A172 (cell line): ENCODE results near the gene PARD6G. TPM values are rescaled to one million over a fixed set of nuclear protein-coding genes. Genes with fewer than 3 reads are reported as not detected.
"Not testable (repeated sequence)": the region's sequence is repeated elsewhere in the genome, so short reads cannot be mapped to it uniquely, and the experiment has no call there.

ENCODE experiments used
- DNase-seq: peaks from one replicate; pipeline ENCODE4 v3.0.0-alpha.2; 2015; ENCODE audit warnings: low spot score
- total RNA-seq: library from RNA; depleted of rRNA; stranded (reverse); fragments of >200 nt; shearing (Covaris generic); gene quantifications from 2 replicates; pipeline ENCODE4 v1.2.3, GENCODE V29; 2014; rRNA removed

PARD6G gene, protein sequence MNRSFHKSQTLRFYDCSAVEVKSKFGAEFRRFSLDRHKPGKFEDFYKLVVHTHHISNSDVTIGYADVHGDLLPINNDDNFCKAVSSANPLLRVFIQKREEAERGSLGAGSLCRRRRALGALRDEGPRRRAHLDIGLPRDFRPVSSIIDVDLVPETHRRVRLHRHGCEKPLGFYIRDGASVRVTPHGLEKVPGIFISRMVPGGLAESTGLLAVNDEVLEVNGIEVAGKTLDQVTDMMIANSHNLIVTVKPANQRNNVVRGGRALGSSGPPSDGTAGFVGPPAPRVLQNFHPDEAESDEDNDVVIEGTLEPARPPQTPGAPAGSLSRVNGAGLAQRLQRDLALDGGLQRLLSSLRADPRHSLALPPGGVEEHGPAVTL
- 4.8 and 8.8 TPM in 2 replicates for total RNA-seq

DNA sequence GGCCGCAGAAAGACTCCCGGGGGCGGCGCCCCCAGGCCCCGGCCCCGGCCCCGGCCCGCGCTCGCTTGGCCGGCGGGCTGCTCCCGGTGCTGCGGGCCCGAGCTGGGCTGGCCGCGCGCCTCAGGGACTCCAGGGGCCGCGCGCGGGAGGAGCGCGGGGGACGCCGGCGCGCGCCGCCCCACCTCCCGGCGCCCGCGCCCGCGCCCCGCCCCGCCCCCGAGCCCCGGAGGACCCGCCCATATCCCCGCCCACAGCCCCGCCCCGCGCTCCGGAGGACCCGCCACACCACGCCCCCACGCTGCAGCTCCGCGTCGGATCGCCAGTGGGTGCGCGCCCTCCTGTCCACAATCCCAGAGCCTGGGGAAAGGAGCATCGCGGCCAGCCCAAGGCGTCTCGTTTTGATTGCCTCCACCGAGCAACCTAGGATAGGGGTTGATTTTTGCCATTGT lies at the start of gene PARD6G:
PARD6G (minus strand) TSS at position 122 of the 449 bp plus-strand sequence. CDS start 166 bp downstream, outside the sequence.
- DNase-seq: peak; percentile 21

DNA sequence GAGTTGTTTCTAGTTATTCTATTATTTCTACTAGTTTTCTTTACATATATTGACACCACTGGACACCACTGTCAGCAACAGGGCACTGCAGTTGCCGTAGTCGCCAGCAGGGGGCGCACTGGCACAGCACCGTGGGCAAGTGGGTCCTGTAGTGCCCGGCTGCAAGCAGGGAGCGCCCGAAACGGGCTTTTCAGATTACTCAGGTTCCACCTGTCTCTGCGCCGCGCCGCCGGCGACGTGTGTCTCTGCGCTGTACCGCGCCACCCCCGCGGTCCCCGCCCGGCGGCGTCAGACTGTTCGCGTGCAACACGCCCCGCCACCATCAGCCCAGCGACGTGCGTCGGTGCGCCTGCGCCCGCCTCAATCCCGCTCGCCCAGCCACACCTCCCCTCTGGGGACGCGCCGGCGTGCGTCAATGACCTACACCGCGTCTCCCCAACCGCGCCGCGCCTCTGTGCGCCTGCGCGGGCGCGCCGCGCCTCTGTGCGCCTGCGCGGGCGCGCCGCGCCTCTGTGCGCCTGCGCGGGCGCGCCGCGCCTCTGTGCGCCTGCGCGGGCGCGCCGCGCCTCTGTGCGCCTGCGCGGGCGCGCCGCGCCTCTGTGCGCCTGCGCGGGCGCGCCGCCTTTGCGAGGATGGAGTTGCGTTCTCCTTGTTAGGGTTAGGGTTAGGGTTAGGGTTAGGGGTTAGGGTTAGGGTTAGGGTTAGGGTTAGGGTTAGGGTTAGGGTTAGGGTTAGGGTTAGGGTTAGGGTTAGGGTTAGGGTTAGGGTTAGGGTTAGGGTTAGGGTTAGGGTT lies 15.1 kb upstream of the PARD6G start:
- not testable (repeated sequence) for DNase-seq

DNA sequence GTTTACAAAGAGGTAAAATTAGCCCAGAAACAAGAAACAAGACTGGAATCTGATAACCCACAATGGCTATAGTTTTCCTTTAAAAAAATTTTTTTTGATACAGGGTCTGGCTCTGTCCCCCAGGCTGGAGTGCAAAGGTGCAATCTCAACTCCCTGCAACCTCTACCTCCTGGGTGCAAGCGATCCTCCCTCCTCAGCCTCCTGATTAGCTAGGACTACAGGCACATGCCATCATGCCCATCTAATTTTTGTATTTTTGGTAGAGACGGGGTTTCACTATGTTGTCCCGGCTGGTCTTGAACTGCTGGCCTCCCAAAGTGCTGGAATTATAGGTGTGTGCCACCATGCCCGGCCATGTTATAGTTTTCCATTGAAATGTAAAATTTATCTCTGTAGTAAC lies 12.3 kb upstream of the PARD6G start:
- no peak for DNase-seq

DNA sequence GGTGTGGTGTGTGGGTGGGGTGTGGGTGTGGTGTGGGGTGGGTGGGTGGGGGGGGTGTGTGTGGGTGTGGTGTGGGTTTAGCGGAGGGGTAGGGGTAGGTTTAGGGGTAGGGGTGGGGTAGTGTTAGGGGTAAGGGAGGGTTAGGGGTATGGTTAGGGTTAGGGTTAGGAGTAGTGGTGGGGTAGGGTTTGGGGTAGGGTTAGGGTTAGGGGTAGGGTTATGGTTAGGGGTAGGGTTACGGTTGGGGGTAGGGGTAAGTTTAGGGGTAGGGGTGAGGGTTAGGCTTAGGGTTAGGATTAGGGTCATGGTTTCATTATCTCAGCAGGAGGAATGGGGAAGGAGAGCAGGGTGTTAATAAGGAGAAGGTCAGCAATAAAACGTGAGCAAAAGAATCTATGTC lies 11.3 kb upstream of the PARD6G start:
- DNase-seq: no peak

DNA sequence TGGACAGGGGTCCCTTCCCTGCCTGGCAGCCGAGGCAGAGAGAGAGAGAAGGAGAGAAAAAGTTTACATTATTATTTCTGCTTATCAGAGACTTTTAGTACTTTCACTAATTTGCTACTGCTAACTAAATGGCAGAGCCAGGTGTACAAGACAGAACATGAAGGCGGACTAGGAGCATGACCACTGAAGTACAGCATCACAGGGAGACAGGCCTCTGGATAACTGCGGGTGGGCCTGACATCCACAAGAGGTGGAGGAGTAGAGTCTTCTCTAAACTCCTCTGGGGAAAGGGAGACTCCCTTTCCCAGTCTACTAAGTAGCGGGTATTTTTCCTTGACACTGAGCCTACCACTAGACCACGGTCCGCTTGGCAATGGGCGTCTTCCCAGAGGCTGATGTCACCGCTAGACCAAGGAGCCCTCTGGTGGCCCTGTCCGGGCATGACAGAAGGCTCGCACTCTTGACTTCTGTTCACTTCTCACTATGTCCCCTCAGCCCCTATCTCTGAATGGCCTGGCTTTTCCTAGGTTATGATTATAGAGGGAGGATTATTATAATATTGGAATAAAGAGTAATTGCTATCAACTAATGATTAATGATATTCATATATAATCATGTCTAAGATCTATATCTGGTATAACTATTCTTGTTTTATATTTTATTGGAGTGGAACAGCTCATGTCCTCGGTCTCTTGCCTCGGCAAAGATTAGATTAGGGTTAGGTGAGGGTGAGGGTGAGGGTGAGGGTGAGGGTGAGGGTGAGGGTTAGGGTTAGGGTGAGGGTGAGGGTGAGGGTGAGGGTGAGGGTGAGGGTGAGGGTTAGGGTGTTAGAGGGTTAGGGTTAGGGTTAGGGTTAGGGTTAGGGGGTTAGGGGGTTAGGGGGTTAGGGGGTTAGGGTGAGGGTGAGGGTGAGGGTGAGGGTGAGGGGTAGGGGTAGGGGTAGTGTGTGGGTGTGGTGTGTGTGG lies 10.5 kb upstream of the PARD6G start:
- peak; percentile 51 for DNase-seq

DNA sequence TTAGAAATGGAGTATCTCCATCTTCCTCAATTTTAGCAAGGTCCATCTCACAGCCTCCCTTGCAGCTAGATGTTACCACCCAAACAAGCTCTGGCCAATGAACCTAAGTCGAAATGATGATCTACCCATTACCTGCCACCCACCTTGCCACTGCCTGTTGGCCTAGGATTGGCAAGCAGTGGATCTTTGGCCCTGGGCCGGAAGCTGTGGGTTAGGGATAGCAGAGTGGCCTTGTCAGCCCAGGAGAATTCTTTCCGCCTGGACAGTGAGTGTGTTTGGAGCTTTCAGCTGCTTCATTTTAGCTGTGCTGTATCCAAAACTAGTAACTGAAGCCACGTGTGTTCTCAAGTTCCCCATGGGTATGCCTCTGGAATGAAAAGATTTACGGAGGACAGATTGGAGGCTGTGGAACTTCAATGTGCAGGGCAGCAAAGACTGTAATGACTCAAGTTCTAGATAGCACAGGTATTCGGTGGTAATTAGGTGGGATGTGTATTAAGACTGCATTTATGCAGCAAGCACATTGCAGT lies 7.7 kb upstream of the PARD6G start:
- no peak for DNase-seq

DNA sequence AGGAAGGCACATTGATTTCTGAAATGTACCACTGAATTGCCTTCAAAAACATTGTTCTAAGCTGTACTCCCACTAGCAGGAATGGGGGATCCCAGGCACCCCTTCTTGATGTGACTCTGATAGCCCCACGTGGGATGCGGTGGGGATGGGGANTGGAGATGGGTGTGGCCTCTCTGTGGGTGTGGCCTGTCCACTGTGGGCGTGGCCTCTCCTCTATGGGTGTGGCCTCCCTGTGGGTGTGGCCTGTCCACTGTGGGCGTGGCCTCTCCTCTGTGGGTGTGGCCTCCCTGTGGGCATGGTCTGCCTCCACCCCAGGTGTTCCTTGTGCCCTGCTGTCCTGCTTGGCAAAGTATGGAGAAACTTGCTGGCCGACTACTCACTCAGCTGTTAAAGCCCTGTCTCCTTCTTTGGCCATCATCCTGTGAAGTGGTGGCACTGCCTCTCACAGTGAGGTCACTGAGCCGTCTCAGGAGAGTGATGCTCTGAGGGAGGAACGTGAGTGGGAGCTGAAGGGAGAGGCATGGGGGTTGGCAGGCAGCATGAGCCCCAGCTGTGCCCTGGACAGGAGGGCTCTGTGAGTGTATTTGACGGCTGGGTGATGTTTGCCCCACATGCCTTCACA lies 6.7 kb upstream of the PARD6G start:
- DNase-seq: no peak

DNA sequence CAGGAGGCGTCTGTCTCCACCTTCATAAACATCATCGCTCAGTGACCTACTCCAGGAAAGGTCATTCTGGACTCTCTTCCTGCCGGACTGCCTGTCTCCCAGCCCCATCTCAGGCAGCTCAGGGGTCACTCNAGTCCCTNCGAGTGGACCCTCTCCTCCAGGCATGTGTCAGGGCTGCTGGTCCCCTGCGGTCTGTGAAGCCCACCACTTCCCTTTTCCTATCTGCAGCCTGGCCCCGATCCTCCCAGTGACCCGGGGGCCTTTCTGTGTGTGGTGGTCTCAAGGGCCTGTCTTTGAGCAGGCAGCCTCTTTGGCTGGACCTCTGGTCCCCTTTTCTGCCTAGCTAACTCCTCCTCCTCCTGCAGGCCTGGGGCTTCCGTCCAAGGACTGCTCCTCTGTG lies 5.9 kb upstream of the PARD6G start:
- DNase-seq: no peak

DNA sequence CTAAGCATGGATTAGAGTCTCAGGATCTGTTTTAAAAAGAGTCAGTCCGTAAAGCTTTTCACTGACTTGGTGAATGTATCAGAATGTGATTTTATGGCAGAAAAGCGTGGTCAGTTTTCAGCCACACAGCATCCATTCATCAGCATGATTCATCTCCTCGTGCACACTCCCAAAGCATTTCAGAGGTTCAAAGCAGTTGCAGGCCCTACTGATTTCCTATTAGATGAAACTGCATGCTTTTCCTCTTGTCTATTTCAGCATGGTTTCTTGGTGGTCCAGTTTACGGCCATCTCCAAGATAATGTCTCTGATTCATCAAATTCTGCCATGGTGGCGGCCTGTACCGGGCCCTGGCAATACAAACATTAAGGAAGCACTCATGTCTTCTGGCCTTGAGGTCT lies 4.8 kb upstream of the PARD6G start:
- DNase-seq: peak; percentile 16

DNA sequence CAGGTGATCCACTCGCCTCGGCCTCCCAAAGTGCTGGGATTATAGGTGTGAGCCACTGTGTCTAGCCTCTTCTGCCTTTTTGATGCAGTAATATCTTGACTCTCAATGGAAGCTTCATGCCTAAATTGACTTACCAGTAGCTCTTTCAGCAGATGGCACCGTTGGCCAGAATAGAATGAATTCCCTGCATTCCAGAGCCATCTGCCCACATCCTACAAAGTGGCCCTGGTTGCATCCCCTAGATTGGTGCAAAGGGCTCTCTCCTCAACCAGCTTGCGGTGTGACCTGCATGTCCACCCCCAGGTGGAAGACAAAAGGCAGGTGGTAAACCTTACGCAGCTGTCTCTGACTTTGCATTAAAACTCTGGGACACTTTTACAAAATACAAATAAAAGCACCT lies 4.4 kb upstream of the PARD6G start:
- no peak for DNase-seq

DNA sequence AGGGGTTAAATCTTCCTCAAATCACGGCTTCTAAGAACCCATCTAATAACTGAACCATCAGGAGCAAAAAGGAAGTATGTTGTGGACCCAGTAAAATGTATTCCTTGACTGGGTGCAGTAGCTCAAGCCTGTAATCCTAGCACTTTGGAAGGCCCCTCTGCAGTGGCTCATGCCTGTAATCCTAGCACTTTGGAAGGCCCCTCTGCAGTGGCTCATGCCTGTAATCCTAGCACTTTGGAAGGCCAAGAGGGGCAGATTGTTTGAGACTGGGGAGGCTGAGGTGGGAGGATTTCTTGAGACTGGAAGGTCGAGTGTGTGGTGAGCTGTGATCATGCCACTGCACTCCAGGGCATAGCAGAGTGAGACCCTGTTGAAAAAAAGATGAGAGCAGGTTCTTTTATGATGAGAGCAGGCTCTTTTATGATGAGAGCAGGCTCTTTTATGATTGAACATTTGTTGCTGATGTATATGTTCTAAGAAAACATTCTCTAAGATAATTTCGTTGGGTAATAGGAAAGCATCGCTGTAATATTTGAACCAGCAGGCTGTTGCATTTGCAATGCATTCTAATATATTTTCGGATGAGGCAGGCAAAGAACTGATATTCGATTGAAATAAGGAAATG lies 3.5 kb upstream of the PARD6G start:
- DNase-seq: no peak

DNA sequence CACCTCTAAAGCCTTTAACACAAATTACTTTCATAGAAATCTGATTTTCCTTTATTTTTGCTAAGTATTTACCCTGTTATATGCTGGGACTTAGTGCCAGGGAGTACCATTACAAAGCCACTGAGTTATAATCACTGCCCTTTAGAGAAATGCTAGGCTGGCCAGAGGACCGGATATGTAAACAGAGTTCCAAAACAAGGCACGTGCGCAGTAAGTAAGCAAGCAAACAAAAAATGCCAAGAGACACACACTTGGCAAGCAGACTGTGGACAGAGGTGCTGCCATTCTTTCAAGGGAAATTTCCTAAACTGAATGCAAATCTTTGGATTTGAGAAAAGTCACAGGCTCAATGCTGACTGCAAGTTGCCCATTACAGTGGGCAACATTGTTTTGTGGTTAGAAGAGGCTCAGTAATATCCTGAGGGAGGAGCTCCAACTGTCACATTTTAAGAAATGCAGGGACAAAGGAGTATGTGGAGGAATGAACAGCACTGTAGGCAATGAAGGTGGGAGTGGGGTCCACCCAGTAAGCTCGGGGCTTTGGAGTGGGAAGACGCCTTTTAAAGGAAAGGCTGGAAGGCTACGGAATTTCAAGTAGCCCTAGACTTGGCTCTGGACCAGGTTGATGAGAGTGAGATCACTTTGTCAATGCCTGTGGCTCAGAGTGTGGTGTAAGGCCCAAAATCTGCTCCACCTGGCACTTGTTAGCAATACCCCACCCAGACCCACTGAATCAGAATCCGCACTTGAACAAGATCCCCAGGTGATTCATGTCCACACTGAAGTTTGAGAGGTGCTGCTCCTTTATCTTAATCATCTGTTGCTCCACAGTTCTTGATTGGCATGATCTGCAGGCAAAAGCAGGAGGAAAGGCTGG lies 2.1 kb upstream of the PARD6G start:
- DNase-seq: peak; percentile 10

DNA sequence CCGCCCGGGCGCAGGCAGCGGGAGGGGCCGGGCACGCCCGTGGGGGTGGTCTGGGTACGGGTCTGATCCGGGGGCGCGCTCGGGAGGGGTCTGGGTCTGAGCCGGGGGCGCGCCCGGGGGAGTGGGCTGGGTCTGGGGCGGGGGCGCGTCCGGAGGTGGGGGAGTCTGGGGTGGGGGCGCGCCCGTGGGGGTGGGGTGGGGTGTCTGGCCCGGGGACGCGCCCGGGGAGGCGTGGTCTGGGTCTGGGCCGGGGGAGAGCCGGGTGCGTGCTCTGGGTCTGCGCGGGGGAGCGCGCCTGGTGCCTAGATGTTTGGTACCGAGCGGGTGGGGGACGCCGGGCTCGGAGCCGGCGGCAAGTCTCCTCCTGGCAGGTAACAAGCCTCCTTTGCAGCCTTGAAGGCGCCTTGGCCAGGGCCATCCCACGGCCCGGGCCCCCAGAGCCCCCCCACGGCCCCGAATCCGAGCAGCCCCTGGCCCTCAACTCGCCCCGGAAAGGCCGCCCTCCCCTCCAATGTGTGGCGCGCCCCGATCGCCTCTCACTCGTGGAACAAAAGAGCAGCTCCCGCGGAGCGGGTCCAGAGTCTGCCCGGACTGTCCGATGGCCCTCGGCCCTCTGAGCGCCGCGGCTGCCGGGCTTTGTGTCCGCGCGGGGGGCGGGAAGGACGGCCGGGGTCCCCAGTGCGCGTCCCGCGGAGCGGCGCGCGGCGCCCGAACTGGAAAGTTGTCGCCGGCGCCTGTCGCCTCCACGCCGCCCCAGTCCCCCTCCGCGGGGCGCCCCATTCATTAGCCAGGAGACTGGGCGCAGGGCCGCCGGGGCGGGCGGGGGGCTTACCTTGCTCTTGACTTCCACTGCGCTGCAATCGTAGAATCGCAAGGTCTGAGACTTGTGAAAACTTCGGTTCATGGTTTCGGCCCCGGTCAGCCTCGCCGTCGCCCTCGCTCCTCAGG lies 595 bp downstream of the PARD6G start:
- DNase-seq: no peak

DNA sequence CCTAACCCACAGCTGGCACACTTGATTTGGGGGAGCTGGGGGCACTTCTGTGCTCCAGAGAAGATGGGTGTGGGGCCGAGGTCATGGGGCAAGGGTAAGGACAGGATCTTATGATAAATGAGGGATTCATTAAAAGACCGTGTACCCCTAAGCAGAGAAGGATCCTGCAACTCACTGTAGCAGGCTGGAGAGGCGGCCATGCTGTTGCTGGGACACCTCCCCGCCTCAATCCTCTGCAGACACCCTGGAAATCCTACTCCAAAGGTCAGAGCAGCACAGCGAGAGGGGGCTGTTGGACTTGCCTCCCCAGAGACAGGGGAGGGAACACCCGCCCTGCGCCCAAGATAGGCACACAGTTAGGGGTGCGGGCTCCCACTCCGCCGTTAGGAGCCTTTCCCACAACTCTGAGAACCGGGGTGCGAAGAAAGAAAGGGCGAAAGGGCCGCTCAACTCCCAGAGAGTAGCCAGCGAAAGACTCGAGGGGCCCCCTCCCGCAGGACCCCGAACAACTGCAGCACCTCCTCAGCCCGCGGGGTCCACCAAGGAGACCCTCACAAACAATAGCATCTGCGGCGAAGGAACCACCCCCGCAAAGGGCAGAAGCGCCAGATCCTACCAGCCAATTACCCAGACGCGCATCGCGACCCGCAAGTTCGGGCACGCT lies 1.4 kb downstream of the PARD6G start:
- no peak for DNase-seq

DNA sequence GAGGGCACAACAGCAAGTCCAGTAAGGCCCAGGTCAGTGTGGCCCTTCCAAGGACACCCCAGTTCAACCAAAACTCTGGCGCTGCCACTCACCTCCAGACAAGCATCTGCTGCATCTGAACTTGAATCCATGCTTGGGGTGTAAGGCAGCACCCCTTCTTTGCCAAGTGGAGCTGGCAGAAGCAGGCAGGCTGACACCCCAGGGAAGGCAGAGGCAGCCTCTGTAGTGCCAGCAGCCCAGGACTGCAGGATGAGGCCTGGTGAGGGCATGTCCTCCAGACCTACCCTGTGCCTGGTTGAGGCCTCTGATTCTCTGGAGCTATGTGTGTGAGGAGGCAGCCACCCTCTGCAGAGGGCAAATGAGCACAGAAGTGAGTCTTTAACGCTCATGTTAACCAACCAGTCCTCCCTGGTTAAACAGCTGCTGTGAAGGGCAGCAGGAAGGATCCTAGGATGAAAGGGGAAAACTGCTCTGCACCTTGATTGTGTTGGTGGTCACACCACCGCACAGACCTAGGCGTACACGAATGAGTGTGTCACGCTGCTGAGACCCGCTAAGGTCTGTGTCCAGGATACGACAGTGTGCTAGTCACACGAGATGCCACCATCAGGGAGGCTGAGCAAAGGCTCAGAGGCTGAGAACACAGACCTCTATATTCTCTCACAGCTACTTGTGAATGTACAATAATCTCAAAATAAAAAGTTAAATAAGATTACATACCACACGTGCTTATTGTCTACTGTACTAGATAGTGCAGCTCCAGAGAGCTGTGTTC lies 2.2 kb downstream of the PARD6G start:
- DNase-seq: no peak

DNA sequence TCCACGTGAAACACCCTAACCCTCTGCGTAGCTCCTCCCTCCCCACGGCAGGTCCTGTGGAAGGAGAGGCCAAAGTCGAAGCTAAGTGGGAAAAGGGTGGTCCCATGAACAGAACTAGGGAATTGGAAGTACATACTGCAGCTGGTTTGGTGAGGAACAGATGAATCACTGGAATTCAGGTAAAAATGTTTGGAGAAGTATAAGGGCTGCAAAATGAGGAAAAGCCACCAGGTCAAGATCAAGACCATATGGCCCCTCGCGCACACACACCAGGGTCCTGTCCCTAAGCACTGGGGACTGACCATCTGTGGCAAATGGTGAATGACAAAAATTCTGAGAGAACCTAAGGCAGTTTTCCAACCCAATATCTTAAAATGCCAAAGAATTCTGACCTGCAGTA lies 3.1 kb downstream of the PARD6G start:
- no peak for DNase-seq

DNA sequence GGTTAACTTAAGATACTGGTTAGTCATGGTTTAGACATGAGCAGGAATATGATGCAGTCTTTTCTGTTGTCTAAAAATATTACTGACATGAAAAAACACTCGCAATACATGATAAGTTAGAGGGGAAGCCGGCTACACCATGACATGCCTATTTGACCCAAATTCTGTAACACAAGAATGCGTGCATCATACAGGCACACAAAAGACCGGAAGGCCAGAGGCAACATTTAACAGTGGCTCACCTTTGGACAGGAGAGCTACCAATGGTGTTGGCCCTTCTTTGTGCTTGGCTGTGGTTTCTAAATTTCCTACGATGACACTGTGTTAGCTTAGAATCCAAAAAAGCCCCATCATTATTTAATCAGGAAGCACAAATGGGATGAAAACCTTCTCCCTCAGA lies 4.1 kb downstream of the PARD6G start:
- DNase-seq: no peak
